A673 (cell line): ENCODE results near the gene CROCC2. TPM values are rescaled to one million over a fixed set of nuclear protein-coding genes. Genes with fewer than 3 reads are reported as not detected.

Experiments
- BruUV-seq: library from RNA; stranded (reverse); fragments of 400-500 nt; replicated peaks from 2 replicates; lab custom pipeline; 2021; lab: Mats Ljungman, UMichigan
- CTCF ChIA-PET: fragments of 300-600 bp; sonication (Branson Sonifier 250); formaldehyde crosslinking; loops from one replicate; lab custom pipeline; 2022; ENCODE audit warnings: antibody characterized with exemption; lab: Charles Lee
- POLR2A ChIA-PET: fragments of 300-600 bp; sonication (Branson Sonifier 250); formaldehyde crosslinking; loops from one replicate; lab custom pipeline; 2022; ENCODE audit warnings: antibody characterized with exemption; ENCODE audit not compliant: low non-redundant PET; lab: Charles Lee
- DNase-seq: peaks from one replicate; pipeline ENCODE4 v3.0.0-alpha.2; 2015; ENCODE audit warnings: low spot score
- H3K27ac ChIP-seq: fragments of 200-600 bp; sonication (generic); 2 replicates; pipeline ENCODE4 v1.5.1; 2016; ENCODE audit warnings: mixed run types, low read depth, mild to moderate bottlenecking, mixed read lengths, antibody characterized with exemption, low read length; ENCODE audit not compliant: poor library complexity, severe bottlenecking
- H3K27me3 ChIP-seq: fragments of 200-600 bp; sonication (generic); replicated peaks from 2 replicates; pipeline ENCODE4 v1.6.1; 2017; ENCODE audit warnings: mixed run types, low read depth, mild to moderate bottlenecking, mixed read lengths, antibody characterized with exemption, low read length; ENCODE audit not compliant: insufficient read depth, poor library complexity
- H3K36me3 ChIP-seq: fragments of 200-600 bp; sonication (generic); 2 replicates; pipeline ENCODE4 v1.6.1; 2016; ENCODE audit warnings: mixed run types, mild to moderate bottlenecking, mixed read lengths, antibody characterized with exemption, low read length; ENCODE audit not compliant: insufficient read depth, poor library complexity, severe bottlenecking
- H3K4me1 ChIP-seq: fragments of 200-600 bp; sonication (generic); 2 replicates; pipeline ENCODE4 v1.6.1; 2017; ENCODE audit warnings: mixed run types, mild to moderate bottlenecking, mixed read lengths, antibody characterized with exemption, low read length; ENCODE audit not compliant: insufficient read depth, poor library complexity, severe bottlenecking
- H3K4me3 ChIP-seq: fragments of 200-600 bp; sonication (generic); 2 replicates; pipeline ENCODE4 v1.5.1; 2016; ENCODE audit warnings: low read depth, mixed run types, mild to moderate bottlenecking, mixed read lengths, low read length; ENCODE audit not compliant: poor library complexity, severe bottlenecking
- H3K9me3 ChIP-seq: fragments of 200-600 bp; sonication (generic); 2 replicates; pipeline ENCODE4 v1.6.1; 2016; ENCODE audit warnings: mixed run types, low read depth, mild to moderate bottlenecking, mixed read lengths, antibody characterized with exemption, low read length; ENCODE audit not compliant: poor library complexity, severe bottlenecking
- CTCF ChIP-seq: fragments of 300-800, 200-600 bp; sonication (generic); conservative IDR thresholded peaks from 2 replicates; pipeline ENCODE4 v1.5.1; 2017; ENCODE audit warnings: low read depth, mild to moderate bottlenecking, antibody characterized with exemption, low read length, moderate library complexity, mixed read lengths
- EZH2 ChIP-seq: fragments of 200-600 bp; sonication (generic); IDR thresholded peaks from 2 replicates; pipeline ENCODE4 v1.6.1; 2017; ENCODE audit warnings: borderline replicate concordance, low read depth, mild to moderate bottlenecking, mixed read lengths, antibody characterized with exemption, low read length; ENCODE audit not compliant: poor library complexity, severe bottlenecking
- intact Hi-C: fragments of 100-400 bp; cut with micrococcal nuclease; formaldehyde crosslinking; loops from one replicate; pipeline ENCODE4 v1.10.0; 2022; ENCODE audit not compliant: unreplicated experiment
- total RNA-seq: library from RNA; stranded (reverse); gene quantifications from 2 replicates; pipeline ENCODE4 v1.2.3, GENCODE V29; 2021

CROCC2 gene
- total RNA-seq, 1 experiment from 2014 or later: not detected

GRCh38 chr2:241037498-241037897 is 131.4 kb downstream of the CROCC2 start:
- DNase-seq: no peak
- Histone ChIP-seq H3K27ac (no peak overlapping the region), H3K4me3 (no peak overlapping the region), H3K4me1 (no peaks in the 10 kb centered on the region), H3K27me3 (peaks cover under 1% of the 10 kb centered on the region), H3K9me3 (no peaks in the 10 kb centered on the region), H3K36me3 (no peaks in the 10 kb centered on the region)
- TF ChIP-seq CTCF (no peak), EZH2 (no peak)
- intact Hi-C loops: no loop called here
- BruUV-seq: no TSS peak
- CTCF ChIA-PET: no interaction called here
- POLR2A ChIA-PET: no interaction called here

GRCh38 chr2:241038374-241039180 is 132.4 kb downstream of the CROCC2 start:
- TF ChIP-seq EZH2 (no peak), CTCF (no peak)
- H3K9me3 ChIP-seq: no peaks in the 10 kb centered on the region
- H3K4me3 ChIP-seq: no peak overlapping the region
- H3K36me3 ChIP-seq: no peaks in the 10 kb centered on the region
- peaks cover 5% of the 10 kb centered on the region for H3K27me3 ChIP-seq
- BruUV-seq: no TSS peak
- no peak for DNase-seq
- H3K4me1 ChIP-seq: no peaks in the 10 kb centered on the region
- intact Hi-C loops: no loop called here
- ChIA-PET CTCF (no interaction called here), POLR2A (no interaction called here)
- H3K27ac ChIP-seq: no peak overlapping the region

- Histone ChIP-seq H3K27me3 (peaks cover 5% of the 10 kb centered on the region), H3K36me3 (no peaks in the 10 kb centered on the region), H3K27ac (no peak overlapping the region), H3K9me3 (no peaks in the 10 kb centered on the region), H3K4me1 (no peaks in the 10 kb centered on the region), H3K4me3 (no peak overlapping the region)
- TF ChIP-seq EZH2 (no peak), CTCF (no peak)
- CTCF ChIA-PET: no interaction called here
- POLR2A ChIA-PET: no interaction called here
- no TSS peak for BruUV-seq
- intact Hi-C loops: no loop called here
- no peak for DNase-seq
These were observed 133.3 kb downstream of the CROCC2 start for GRCh38 chr2:241039416-241039815.
